Stimulated activated CD4-positive, alpha-beta T cell treated with anti-CD3 and anti-CD28 coated beads, Interleukin-4, amount 100 ng/mL, for 48 hours (primary cell): ENCODE measurements around the gene IFITM2.
"Not testable (repeated sequence)": the region's sequence is repeated elsewhere in the genome, so short reads cannot be mapped to it uniquely, and the experiment has no call there.

Experiments
- DNase-seq, 2 donors: peaks; one replicate each; pipeline ENCODE4 v3.0.0-alpha.2; 2020; ENCODE audit warnings: low read depth in 2 of 2

IFITM2 gene

GRCh38 chr11:342328-342727 lies 34.7 kb downstream of the IFITM2 start:
- DNase-seq = no peak

DNA sequence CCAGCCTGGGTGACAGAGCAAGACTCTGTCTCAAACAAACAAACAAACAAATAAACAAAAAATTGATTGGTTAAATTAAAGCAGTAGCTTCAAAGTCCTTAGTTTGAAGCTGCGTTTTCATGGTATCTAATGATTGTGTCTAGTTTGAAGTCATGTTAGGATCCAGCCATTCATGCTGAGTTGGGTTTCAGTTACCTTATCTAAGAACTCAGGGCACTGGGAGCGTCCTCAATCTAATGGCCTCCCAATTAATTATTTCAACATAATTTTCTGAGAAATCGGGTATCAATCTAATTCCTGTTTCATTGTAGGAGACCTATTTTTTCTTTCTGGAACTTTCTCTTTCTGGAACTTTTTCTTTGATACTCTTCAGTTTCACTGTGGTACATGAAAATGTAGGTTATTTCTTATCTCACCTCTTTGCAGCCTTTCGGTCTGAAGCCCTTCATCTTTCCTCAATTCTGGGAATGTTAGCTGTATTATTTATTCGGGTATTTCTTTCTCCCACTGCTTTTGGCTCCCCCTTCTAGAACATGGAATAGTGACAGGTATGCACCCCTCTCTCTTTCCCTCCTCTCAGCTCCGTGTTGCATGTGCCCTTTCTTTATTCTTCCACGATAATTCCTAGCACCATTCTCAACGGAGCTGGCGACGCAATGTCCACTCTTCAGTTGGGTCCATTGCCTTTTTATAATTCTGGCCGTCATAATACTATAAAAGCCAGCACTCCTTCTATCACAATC lies 37.4 kb downstream of the IFITM2 start:
- no peak for DNase-seq

GRCh38 chr11:346529-346928 lies 38.9 kb downstream of the IFITM2 start:
- no peak for DNase-seq

DNA sequence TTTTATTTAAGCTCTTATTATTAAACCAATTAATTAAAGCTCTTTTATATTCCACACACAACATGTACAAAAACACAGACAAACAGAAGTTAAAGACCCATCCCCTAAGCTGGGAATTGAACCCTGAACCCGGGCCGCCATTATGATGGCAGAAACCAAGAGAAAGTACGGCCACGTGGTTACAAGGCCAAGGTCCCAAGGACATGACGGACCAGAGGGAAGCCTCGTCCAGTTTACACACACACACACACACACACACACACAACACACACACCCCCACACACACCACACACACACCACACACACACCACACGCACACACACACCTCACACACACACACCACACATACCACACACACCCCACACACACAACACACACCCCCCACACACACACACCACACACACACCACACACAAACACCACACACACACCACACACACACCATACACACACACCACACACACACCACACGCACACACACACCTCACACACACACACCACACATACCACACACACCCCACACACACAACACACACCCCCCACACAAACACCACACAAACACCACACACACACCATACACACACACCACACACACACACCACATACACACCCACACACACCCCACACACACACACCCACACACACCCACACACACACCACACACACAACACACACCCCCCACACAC lies 41.8 kb downstream of the IFITM2 start:
- not testable (repeated sequence) for DNase-seq

DNA sequence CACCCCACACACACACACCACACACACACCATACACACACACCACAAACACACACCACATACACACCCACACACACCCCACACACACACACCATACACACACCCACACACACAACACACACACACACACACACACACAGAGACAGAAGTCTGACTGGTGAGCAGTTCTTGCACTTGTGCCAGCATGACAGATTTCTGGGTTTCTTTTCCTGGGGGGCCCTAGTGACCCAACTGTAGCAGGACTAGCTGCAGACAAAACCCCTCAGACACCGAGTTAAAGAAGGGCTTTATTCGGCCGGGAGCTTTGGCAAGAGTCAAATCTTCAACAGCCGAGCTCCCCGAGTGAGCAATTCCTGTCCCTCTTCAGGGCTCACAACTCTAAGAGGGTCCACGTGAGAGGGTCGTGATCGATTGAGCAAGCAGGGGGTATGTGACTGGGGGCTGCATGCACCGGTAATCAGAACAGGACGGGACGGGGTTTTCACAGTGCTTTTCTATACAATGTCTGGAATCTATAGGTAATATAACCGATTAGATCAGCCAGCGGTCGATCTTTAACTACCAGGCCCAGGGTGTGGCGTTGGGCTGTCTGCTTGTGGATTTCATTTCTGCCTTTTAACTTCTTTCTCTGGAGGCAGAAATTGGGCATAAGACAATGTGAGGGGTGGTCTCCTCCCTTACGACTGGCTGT lies 42.6 kb downstream of the IFITM2 start:
- not testable (repeated sequence) for DNase-seq

DNA sequence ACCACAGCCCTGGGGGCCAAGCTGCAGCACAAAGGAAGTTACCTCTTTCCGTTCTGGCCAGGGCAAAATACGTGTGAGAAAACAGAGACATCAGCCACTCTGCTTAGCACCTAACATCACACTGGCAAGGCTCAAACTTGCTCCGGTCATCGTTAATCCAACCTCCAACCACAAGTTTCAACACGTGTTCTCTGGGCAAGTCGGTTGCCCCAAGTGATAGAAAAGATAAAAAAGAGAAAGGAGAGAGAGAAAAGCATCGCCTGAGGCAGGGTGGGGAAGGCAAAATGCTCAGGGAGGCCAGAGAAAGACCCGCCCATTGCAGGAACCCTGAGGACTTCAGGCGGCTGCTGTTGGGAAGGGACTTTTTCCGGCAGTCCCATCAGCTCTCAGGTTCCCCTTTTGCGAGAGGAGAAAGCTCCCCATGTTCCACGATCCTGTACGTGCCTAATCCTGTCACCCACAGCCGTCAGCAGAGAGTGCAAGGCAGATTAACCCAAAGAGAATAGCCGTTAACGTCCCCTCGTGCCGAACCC lies 43.2 kb downstream of the IFITM2 start:
- DNase-seq = no peak

DNA sequence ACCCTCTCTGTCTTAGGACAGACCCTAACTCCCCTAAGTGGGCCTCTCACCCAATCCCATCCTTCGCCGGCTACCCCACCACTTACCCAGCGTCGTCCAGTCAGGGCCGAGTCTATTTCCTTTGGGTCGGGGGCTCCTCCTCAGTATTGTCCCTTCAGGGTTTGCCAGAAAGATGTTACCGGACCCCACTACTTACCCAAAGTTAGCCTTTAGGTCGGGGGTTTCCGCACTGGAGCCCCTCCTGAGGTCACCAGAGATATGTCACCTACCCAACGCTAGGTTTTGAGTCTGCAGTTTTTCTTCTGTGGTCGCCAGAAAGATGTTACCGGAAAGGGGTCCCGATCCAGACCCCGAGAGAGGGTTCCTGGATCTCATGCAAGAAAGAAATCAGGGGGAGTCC lies 43.8 kb downstream of the IFITM2 start:
- no peak for DNase-seq

DNA sequence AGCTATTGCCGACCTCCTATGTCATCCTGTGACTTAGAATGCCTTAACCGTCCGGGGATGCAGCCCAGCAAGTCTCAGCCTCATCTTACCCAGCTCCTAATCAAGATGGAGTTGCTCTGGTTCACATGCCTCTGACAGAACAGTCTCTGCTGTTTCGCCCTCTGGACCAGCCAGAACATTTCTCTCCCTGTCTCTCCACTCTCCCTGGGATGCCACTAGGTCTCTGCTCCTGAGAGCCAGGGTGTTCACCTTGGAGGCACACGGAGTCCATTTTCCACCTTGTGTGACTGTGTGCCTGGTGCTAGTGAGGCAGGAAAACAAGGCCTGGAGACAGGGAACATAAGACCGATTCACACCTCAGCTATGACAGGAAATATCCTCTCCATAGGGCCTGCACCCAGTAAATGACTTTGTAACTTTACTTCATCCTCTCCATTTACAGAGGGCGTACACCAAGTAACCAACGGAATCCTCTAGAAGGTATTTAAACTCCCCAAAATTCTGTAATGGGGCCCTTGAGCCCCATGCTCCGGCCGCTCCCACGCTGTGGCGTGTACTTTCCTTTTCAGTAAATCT lies 44.9 kb downstream of the IFITM2 start:
- DNase-seq = no peak

GRCh38 chr11:353179-353873 lies 45.7 kb downstream of the IFITM2 start:
- no peak for DNase-seq

- DNase-seq = peak; percentile 79 to 85
These were observed 48.2 kb downstream of the IFITM2 start for GRCh38 chr11:355581-356458.

DNA sequence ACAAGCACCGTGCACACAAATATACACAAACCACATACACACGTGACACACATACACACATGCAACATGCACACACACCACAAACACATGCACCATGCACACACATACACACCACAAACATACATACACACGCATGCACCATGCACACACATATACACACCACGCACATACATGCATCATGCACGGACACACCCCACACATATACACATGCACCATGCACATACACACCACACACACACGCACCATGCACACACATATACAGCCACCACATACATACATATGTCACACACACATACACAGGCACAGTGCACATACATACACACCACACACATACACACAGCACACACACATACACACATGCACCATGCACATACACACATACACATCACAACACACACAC lies 49.0 kb downstream of the IFITM2 start:
- DNase-seq = no peak

- DNase-seq = no peak
These were observed 50.0 kb downstream of the IFITM2 start for GRCh38 chr11:357582-357981.

GRCh38 chr11:358129-358800 lies 50.6 kb downstream of the IFITM2 start:
- DNase-seq = no peak
